H54 (cell line): ENCODE measurements around the gene MYLK4.

Source experiments
- DNase-seq: peaks from one replicate; pipeline ENCODE4 v3.0.0; 2011; ENCODE audit warnings: low spot score, mixed read lengths; ENCODE audit not compliant: insufficient read length
- FAIRE-seq: peaks from 3 replicates; lab custom pipeline; 2011; peaks lifted over from hg19 to GRCh38; lab: Jason Lieb, UNC
- POLR2A ChIP-seq: IDR thresholded peaks from 2 replicates; pipeline ENCODE4 v1.6.1; 2011; ENCODE audit warnings: low read depth, mild to moderate bottlenecking, low read length

Gene MYLK4

DNA sequence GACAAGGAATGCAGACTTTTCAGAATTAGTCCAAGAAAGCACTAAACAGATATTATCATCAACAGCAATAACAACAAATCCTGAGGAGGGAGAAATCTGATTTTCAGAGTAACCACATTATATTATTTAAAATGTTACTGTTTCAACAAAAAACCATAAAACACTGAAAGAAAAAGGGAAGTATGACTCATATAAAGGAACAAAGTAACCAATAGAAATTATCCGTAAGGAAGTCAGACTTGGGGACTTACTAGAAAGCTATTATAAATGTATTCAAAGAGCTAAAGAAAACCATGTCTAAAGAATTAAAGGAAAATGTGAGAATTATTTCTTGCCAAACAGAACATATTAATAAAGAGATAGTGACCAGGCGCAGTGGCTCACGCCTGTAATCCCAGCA lies 98.1 kb downstream of the MYLK4 start:
- TF ChIP-seq POLR2A = no peak
- DNase-seq (no peak), FAIRE-seq (no peak)

DNA sequence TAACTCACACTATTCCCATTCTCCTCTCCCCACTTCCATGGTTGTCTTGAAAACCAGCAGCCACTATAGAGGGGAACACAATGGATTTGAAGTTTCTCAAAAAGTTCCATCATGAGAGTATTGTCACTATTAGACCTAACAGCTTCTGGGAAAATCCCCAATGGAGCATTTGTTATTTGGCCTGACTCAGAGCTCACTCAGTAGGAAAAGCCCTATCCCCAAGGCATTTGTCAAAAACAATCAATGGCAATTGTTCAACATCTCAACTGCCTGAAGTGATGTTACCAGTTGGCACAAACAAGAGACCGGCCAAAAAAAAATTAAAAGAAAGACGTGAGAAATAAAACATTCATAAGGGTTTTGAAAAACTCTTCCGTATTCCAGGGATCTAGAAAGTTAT lies 98.8 kb downstream of the MYLK4 start:
- no peak for TF ChIP-seq POLR2A
- FAIRE-seq = no peak
- no peak for DNase-seq

DNA sequence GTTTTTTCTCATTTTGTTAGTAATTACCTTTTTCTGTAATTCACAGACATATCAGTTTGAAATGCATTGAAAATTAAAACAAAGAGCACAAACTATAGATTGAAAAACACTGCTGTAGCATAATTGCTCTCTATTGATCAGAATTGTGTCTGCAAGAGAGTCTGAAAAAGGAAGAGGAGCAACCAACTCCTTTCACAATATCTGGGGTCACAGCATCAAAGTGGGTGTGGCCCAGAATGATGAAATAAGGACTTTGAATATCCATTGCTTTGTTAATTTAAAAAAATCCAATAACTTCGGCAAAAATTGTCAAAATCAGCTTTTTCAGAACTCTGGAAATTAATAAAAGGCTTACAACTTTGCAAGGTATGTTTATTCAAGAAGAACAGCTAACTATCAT lies 99.2 kb downstream of the MYLK4 start:
- no peak for FAIRE-seq
- no peak for TF ChIP-seq POLR2A

DNA sequence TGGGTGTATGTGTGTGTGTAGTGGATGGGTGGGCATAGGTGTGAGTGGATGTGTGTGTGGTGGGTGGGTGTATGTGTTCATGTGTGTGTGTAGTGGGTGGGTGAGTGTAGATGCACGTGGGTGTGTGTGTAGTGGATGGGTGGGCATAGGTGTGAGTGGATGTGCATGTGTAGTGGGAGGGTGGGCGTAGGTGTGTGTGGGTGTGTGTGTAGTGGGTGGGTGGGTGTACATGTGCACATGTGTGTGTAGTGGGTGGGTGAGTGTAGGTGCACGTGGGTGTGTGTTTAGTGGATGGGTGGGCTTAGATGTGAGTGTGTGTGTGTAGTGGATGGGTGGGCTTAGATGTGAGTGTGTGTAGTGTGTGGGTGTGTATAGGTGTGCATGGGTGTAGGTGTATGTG lies 104.4 kb downstream of the MYLK4 start:
- TF ChIP-seq POLR2A = no peak
- FAIRE-seq (no peak), DNase-seq (no peak)

More for the DNA sequence above, 99.2 kb downstream of the MYLK4 start:
- no peak for DNase-seq

DNA sequence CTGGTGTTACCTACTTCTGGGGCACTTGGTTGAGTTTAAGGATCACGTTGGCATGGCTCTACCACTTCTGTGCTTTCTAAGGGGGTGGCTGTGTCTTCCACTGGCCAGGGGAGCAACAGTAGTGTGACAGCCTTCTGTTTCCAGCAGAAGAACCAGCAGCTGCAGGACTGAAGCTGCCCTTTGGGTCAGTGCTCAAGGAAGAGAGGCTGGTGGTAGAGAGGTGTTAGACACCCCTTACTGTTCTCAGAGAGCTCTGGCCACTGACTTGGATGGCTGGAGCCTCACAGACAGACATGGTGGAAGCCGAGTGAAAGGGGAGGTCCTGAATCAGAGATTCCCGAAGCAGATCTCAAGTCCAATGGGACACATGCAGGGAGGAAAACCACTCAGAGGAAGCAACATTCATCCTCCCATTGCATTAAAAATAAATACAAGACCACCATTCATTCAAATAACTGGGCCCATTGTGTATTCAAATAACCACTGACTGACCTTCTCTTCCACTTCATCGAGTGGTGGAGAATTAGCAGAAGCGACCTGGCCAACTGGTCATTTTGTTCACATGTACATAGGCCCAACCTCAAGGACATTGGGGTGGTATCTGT lies 106.7 kb downstream of the MYLK4 start:
- FAIRE-seq (no peak), DNase-seq (no peak)
- TF ChIP-seq POLR2A = no peak

DNA sequence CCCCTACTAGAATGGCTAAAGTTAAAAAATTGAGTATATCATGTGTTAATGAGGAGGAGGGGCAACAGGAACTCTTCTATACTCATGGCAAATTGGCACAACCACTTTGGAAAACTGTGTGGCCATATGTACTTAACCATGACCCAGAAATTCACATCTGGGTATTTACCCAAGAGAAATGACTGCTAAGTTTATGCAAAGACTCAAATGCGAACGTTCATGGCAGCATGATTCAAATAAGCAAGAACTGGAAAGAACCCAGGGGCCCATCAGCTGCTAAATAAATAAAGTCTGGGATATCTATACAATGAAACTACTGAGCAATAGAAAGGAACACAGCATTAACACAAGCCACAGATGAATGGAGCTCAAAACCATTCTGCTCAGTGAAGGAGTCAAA lies 107.6 kb downstream of the MYLK4 start:
- DNase-seq (no peak), FAIRE-seq (no peak)
- TF ChIP-seq POLR2A = no peak

DNA sequence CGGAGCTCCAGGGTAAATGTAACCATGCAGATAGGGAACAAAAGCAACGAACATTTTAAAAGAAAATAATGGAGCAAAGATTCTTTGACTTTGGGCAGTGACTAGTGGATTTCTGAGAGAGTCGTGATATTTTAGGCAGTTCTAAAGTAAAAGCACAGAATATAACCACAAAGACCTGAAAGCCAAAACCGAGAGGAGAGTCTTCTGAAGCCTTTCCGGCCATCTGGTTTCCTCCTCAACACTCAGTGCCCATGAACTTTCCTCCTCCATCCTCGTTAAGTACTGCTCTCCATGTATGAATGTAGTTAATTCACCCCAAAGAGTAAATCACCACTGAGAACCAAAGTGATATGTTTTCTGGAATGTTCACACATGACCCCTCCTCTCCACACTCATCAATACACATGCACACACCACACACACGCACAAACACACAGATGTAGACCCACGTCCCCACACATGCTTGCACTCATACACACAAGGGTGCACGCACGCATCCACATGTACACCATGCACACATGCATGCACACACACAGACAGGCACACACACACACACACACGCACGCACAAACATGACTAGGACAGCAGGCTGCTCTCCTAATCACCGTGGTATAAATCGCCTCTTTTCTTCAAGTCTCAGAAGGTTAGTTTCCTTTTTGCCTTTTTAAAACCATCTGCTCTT lies 109.5 kb downstream of the MYLK4 start:
- FAIRE-seq = no peak
- DNase-seq = no peak
- TF ChIP-seq POLR2A = no peak

DNA sequence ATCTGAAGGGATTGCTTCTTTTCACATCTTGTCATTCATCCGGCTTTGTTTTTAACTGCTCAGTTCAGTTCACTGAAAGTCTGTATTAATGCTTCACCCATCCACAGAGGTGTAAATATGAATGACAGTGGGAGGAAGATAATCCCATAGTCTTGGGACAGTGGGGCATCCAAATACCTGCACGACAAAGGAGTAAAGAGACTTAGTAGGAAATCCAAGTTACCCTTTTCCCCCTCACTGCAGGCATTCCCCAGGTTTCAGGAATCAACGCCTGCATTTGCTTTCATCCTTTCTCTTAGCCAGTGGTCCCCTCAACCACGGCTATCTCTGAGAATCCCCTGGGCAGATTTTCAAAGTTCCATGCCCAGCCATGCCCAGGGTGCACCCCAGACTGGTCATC lies 110.2 kb downstream of the MYLK4 start:
- DNase-seq = no peak
- no peak for TF ChIP-seq POLR2A

DNA sequence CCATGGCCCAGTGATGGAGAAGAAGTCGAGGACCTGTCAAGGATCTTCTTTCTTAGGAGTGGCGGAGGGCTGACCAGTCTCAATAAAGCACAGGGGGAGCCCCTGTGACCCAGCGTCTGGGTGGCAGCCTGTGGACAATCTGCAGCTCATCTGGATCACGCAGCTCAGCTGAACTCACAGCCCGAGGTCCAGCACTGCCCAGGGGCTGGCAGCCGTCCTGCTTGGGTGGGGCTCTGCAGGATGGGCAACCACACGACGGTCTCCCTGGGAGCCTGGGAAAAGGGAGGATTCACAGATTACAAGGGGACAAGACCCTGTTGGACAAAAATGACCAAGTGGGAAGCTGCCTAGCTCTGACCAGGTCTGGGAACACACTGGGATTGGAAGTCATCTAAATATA lies 110.8 kb downstream of the MYLK4 start:
- FAIRE-seq (no peak), DNase-seq (no peak)
- no peak for TF ChIP-seq POLR2A

More for the DNA sequence above, 110.2 kb downstream of the MYLK4 start:
- FAIRE-seq = no peak

DNA sequence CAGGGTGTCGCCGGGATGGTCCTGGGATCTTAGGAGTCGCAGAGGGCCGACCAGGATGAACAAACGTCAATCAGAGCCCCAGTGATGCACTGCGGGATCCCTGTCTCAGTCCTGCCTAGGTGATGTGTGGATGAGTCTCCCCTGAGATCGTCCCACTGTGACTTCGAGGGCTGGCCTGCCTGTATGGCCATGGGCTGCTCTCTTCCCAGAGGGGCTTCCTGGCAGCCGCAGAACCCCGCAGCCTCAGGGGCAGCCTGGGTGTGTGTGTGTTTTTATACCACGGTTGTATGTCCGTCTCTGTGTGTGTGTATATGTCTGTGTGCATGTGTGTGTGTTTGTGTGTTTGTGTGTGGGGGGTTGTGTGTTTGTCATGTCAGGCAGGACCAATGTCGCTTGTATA lies 111.6 kb downstream of the MYLK4 start:
- no peak for TF ChIP-seq POLR2A
- no peak for FAIRE-seq
- no peak for DNase-seq

DNA sequence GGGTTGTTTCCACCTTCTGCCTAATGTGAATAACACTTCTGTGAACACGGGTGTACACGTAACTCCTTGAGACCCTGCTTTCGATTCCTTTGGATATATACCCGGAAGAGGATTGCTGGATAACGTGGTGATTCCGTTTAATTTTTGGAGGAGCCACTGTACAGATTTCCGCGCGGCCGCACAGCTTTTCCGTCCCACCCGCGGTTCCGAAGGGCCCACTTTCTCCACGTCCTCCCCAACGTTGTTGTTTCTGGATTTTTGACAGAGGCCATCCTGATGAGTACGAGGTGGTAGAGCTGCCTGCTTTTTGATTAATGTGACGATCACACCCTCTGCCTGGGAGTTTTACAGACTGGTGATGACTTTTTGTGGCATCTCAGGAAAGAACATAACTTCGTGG lies 114.0 kb downstream of the MYLK4 start:
- TF ChIP-seq POLR2A = no peak
- FAIRE-seq (no peak), DNase-seq (no peak)

DNA sequence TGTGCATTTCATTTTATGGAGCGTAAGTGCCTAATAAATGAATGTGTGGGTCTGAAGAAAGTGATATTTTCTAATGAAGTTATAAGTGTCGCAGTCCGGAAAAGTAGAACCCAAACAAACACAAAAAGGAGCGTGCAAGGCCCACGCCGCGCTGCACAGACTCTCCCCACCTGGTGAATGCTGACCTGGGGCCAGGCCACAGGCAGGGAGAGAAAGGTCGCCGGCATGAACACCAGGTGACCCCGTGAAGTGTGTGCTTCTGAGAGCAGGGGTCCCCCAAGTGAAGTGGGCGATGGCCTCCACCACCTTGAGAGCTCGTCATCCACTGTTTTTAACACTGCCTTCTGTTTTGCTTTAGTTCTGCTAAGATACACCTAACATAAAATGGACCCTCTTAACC lies 114.8 kb downstream of the MYLK4 start:
- no peak for TF ChIP-seq POLR2A
- DNase-seq = no peak
- no peak for FAIRE-seq

DNA sequence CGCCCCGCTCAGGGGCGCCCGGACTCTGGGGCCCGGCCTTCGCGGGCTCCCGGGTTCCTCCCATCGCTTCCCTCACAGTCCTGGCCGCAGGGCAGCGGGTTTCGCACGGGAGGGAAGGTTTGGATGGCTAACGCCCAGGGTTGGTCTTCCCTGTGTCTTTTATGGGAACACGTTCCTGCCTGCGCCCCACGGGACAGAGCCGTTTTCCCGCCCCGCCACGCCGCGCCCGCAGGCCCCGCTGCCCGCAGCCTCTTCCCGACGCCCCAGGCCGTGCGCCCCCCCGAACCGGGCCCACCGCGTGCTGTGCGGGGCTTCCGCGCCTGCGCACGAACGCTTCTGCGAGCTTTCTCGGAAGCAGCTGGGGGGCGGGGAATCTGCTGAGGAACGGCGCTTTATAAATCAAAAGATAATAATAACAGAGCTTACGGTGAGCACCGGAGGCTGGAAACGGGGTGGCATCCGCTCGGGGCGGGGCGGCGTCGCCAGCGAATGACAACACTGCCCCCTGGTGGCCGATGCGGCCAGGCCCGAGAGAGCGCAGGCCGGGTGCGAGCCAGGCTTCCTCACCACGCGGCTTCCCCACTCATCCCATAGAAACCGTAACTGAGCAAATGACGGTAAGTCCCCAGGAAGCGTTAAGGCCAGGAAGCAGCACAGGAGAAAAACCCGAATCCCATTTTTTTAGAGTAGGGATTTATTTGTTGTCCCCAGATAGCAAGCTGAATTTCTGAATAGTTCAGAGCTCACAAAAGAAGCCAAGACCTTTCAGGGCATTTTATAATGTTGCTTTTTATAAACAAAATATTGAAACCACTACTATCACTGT lies 116.4 kb downstream of the MYLK4 start:
- FAIRE-seq (no peak), DNase-seq (peak; percentile 80)
- TF ChIP-seq POLR2A = no peak

DNA sequence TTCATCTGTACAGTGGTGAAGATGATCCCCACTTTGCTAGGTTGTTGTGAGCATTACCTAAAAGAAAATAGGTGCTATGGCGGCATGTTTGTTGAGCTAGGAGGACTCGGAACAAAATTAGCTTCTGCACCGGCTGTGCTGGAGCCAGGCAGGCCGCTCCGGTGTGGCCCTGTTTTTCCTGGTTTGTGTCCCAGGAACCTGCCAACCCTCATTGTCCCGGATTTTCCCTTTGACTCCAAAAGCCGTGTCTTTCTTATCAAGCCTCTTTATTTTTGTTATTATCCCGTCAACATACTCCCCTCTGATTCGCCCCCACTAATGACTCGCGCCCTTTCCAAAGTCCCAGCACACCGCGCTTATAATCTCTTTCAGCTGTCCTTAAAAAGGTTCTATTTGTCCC lies 117.0 kb downstream of the MYLK4 start:
- no peak for TF ChIP-seq POLR2A
- FAIRE-seq (no peak), DNase-seq (no peak)
